Trophoblast cell (in vitro differentiated cells and primary cell): ENCODE results near the gene PPP1R36.

Experiments used
- DNase-seq, 2 donors: peaks; one replicate each; pipeline ENCODE4 v3.0.0-alpha.2; 2016
- H2AFZ ChIP-seq: 2 replicates; pipeline ENCODE4 v1.6.1; 2013; ENCODE audit warnings: low read length, moderate library complexity, mild to moderate bottlenecking; ENCODE audit not compliant: insufficient read depth, poor library complexity
- H2AK5ac ChIP-seq: 2 replicates; pipeline ENCODE4 v1.6.1; 2013; ENCODE audit warnings: mild to moderate bottlenecking, low read length
- H2BK120ac ChIP-seq: 2 replicates; pipeline ENCODE4 v1.6.1; 2013; ENCODE audit warnings: low read length, mild to moderate bottlenecking, moderate library complexity; ENCODE audit not compliant: insufficient read depth, poor library complexity
- H2BK12ac ChIP-seq: 2 replicates; pipeline ENCODE4 v1.6.1; 2013; ENCODE audit warnings: mild to moderate bottlenecking, low read length, moderate library complexity
- H2BK5ac ChIP-seq: 2 replicates; pipeline ENCODE4 v1.6.1; 2013; ENCODE audit warnings: low read length, low read depth, moderate library complexity, mild to moderate bottlenecking; ENCODE audit not compliant: poor library complexity
- H3K14ac ChIP-seq: 2 replicates; pipeline ENCODE4 v1.6.1; 2013; ENCODE audit warnings: mild to moderate bottlenecking, low read length
- H3K18ac ChIP-seq: 2 replicates; pipeline ENCODE4 v1.6.1; 2013; ENCODE audit warnings: mild to moderate bottlenecking, low read length
- H3K23ac ChIP-seq: 2 replicates; pipeline ENCODE4 v1.6.1; 2013; ENCODE audit warnings: low read length
- H3K27ac ChIP-seq: 2 replicates; pipeline ENCODE4 v1.5.1; 2013; ENCODE audit warnings: low read depth, mild to moderate bottlenecking, inconsistent platforms, low read length, moderate library complexity
- H3K27me3 ChIP-seq: 2 replicates; pipeline ENCODE4 v1.6.1; 2013; ENCODE audit warnings: inconsistent platforms, mild to moderate bottlenecking, low read length, moderate library complexity; ENCODE audit not compliant: insufficient read depth
- H3K36me3 ChIP-seq, 2 experiments: 1 replicate in 1 of 2; 2 replicates in 1 of 2; pipeline ENCODE4 v1.6.1; 2013; ENCODE audit warnings: low read length in 2 of 2, mild to moderate bottlenecking in 2 of 2, moderate library complexity in 1 of 2; ENCODE audit not compliant: insufficient read depth in 2 of 2, control insufficient read depth in 1 of 2
- H3K4ac ChIP-seq: 2 replicates; pipeline ENCODE4 v1.6.1; 2013; ENCODE audit warnings: low read depth, mild to moderate bottlenecking, low read length, moderate library complexity
- H3K4me1 ChIP-seq, 2 experiments: 1 replicate in 1 of 2; 2 replicates in 1 of 2; pipeline ENCODE4 v1.6.1; 2013; ENCODE audit warnings: low read length in 2 of 2, mild to moderate bottlenecking in 2 of 2, moderate library complexity in 1 of 2; ENCODE audit not compliant: insufficient read depth in 2 of 2, control insufficient read depth in 1 of 2
- H3K4me2 ChIP-seq: 2 replicates; pipeline ENCODE4 v1.6.1; 2013; ENCODE audit warnings: inconsistent platforms, mild to moderate bottlenecking, low read length, moderate library complexity
- H3K4me3 ChIP-seq: 2 replicates; pipeline ENCODE4 v1.5.1; 2013; ENCODE audit warnings: mild to moderate bottlenecking, low read depth, low read length, inconsistent platforms
- H3K79me1 ChIP-seq: one replicate; pipeline ENCODE4 v1.6.1; 2013; ENCODE audit warnings: low read length
- H3K79me2 ChIP-seq: 2 replicates; pipeline ENCODE4 v1.6.1; 2013; ENCODE audit warnings: low read length, mild to moderate bottlenecking; ENCODE audit not compliant: control insufficient read depth, insufficient read depth, poor library complexity
- H3K9ac ChIP-seq: 2 replicates; pipeline ENCODE4 v1.6.1; 2013; ENCODE audit warnings: mild to moderate bottlenecking, low read length
- H3K9me3 ChIP-seq: 2 replicates; pipeline ENCODE4 v1.6.1; 2013; ENCODE audit warnings: low read depth, mild to moderate bottlenecking, control low read depth, inconsistent platforms, low read length; ENCODE audit not compliant: insufficient read depth
- H4K12ac ChIP-seq: 2 replicates; pipeline ENCODE4 v1.6.1; 2013; ENCODE audit warnings: low read depth, mild to moderate bottlenecking, low read length, moderate library complexity
- H4K8ac ChIP-seq: 2 replicates; pipeline ENCODE4 v1.6.1; 2013; ENCODE audit warnings: low read depth, mild to moderate bottlenecking, low read length, moderate library complexity
- H4K91ac ChIP-seq: one replicate; pipeline ENCODE4 v1.6.1; 2013; ENCODE audit warnings: low read depth, mild to moderate bottlenecking, low read length, moderate library complexity
- WGBS: extraction: QIAGEN DNeasy Blood & Tissue Kit; methylation state at CpG from one replicate; pipeline ENCODE4 v1.1.7; 2013; ENCODE audit warnings: missing lambda C conversion rate; ENCODE audit not compliant: insufficient read length, insufficient coverage; ENCODE audit errors: extremely low coverage; 5-methylcytosine and 5-hydroxymethylcytosine counted together

The PPP1R36 gene

GRCh38 chr14:64562436-64562835 lies 12.7 kb downstream of the PPP1R36 start:
- H3K14ac ChIP-seq: no peak overlapping the region
- H3K9me3 ChIP-seq: no peaks in the 10 kb centered on the region
- no peaks in the 10 kb centered on the region for H3K36me3 ChIP-seq
- H3K9ac ChIP-seq: no peak overlapping the region
- H3K79me2 ChIP-seq: no peaks in the 10 kb centered on the region
- H2AFZ ChIP-seq: no peak overlapping the region
- no peak overlapping the region for H3K27ac ChIP-seq
- H3K4me2 ChIP-seq: no peak overlapping the region
- no peak overlapping the region for H3K18ac ChIP-seq
- peak; percentile 66 to 95 for DNase-seq
- no peak overlapping the region for H3K4ac ChIP-seq
- H3K79me1 ChIP-seq: peaks cover 15% of the 10 kb centered on the region
- H2BK5ac ChIP-seq: no peak overlapping the region
- H3K4me3 ChIP-seq: no peak overlapping the region
- H2BK12ac ChIP-seq: no peak overlapping the region
- no peak overlapping the region for H4K8ac ChIP-seq
- no peak overlapping the region for H2BK120ac ChIP-seq
- no peaks in the 10 kb centered on the region for H3K27me3 ChIP-seq
- H4K91ac ChIP-seq: no peak overlapping the region
- no peak overlapping the region for H4K12ac ChIP-seq
- H3K23ac ChIP-seq: no peak overlapping the region
- H3K4me1 ChIP-seq: peaks cover 4 to 7% of the 10 kb centered on the region in 2 experiments
- H2AK5ac ChIP-seq: no peak overlapping the region

- no CpG with 5 or more reads among the region's 6 CpGs for WGBS
- no peak overlapping the region for H3K4me2 ChIP-seq
- peaks cover 15% of the 10 kb centered on the region for H3K79me1 ChIP-seq
- H3K4me1 ChIP-seq: peaks cover 4% of the 10 kb centered on the region in 2 experiments
- H3K9me3 ChIP-seq: no peaks in the 10 kb centered on the region
- H3K27me3 ChIP-seq: no peaks in the 10 kb centered on the region
- no peak overlapping the region for H3K14ac ChIP-seq
- H4K91ac ChIP-seq: no peak overlapping the region
- no peaks in the 10 kb centered on the region for H3K36me3 ChIP-seq
- H4K12ac ChIP-seq: no peak overlapping the region
- no peak overlapping the region for H3K23ac ChIP-seq
- no peak overlapping the region for H3K4me3 ChIP-seq
- no peak overlapping the region for H2BK12ac ChIP-seq
- no peak for DNase-seq
- no peak overlapping the region for H4K8ac ChIP-seq
- no peak overlapping the region for H2BK5ac ChIP-seq
- no peak overlapping the region for H3K18ac ChIP-seq
- no peak overlapping the region for H2BK120ac ChIP-seq
- H3K9ac ChIP-seq: no peak overlapping the region
- no peak overlapping the region for H2AK5ac ChIP-seq
- no peaks in the 10 kb centered on the region for H3K79me2 ChIP-seq
- H3K4ac ChIP-seq: no peak overlapping the region
- H3K27ac ChIP-seq: no peak overlapping the region
- H2AFZ ChIP-seq: no peak overlapping the region
Measured at GRCh38 chr14:64563696-64564095, 13.9 kb downstream of the PPP1R36 start.

DNA sequence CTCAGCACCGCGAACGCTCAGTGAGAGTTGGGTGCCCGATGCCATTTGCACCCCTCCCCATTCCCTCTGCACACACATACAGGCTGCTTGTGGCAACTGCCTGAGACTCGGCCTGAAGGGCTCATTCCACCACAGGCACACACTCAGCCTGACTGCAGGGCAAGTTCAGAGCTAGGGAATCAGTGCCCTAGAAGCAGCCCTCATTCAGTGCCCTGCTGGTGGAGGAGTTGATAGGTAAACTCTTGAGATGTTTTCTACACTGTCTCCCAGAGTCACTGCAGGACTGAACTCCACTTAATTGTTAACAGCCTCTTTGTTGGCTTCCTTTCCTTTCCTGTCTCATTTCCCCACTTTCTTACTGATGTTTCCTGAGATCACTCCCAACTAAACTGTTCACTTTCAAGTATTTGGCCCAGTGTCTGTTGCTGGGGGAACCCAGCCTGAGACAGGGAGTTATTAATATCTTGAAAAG lies 16.9 kb downstream of the PPP1R36 start:
- H3K79me1 ChIP-seq: peaks cover 15% of the 10 kb centered on the region
- H3K36me3 ChIP-seq: no peaks in the 10 kb centered on the region
- no peak overlapping the region for H2BK5ac ChIP-seq
- no peaks in the 10 kb centered on the region for H3K27me3 ChIP-seq
- H2AFZ ChIP-seq: peak overlapping the region; percentile 32
- peak overlapping the region; percentile 64 for H4K8ac ChIP-seq
- no peak overlapping the region for H3K4me3 ChIP-seq
- DNase-seq: peak in 1 of 2 donors; percentile 41
- no peaks in the 10 kb centered on the region for H3K9me3 ChIP-seq
- peak overlapping the region; percentile 91 for H3K14ac ChIP-seq
- no peak overlapping the region for H3K9ac ChIP-seq
- no CpG with 5 or more reads among the region's 5 CpGs for WGBS
- no peaks in the 10 kb centered on the region for H3K79me2 ChIP-seq
- H2BK120ac ChIP-seq: peak overlapping the region; percentile 82
- H3K4me1 ChIP-seq: peaks cover 6 to 7% of the 10 kb centered on the region in 2 experiments
- H3K4me2 ChIP-seq: no peak overlapping the region
- peak overlapping the region; percentile 78 for H4K91ac ChIP-seq
- peak overlapping the region; percentile 97 for H2BK12ac ChIP-seq
- H3K18ac ChIP-seq: peak overlapping the region; percentile 21
- peak overlapping the region; percentile 23 for H3K27ac ChIP-seq
- peak overlapping the region; percentile 65 for H2AK5ac ChIP-seq
- H3K23ac ChIP-seq: no peak overlapping the region
- H4K12ac ChIP-seq: peak overlapping the region; percentile 39
- peak overlapping the region; percentile 66 for H3K4ac ChIP-seq

DNA sequence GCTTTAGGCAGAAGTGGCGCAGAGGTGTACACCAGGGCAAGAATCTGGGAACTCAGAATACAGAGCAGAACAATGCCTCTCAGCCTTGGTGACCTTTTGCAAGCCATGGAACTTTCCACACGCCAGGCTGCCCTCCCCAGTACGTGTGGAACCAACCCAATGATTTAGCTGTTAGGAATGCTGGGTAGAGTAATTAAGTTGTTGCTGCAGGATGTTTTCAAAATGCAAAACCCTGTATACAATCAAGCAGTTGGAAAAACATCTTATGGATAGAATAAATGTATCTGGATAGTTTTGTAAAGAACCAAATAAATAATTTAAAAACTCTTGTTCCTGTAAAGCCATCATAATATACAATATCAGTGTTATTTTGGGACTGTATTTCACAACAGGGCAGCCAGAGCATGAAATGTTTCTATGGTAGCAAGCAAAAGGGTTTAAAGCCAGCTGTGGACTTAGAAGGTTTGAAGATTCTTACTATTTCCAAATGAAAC lies 19.4 kb downstream of the PPP1R36 start:
- Histone ChIP-seq H2AK5ac (no peak overlapping the region), H3K14ac (no peak overlapping the region), H4K12ac (no peak overlapping the region), H4K8ac (no peak overlapping the region), H3K4me1 (peaks cover 6 to 7% of the 10 kb centered on the region in 2 experiments), H3K4me2 (no peak overlapping the region), H2BK5ac (no peak overlapping the region), H3K18ac (no peak overlapping the region), H2AFZ (no peak overlapping the region), H3K9ac (no peak overlapping the region), H3K27ac (peak overlapping the region; percentile 62), H2BK12ac (no peak overlapping the region), H3K4me3 (no peak overlapping the region), H3K36me3 (no peaks in the 10 kb centered on the region), H3K27me3 (no peaks in the 10 kb centered on the region), H3K4ac (no peak overlapping the region), H3K79me2 (no peaks in the 10 kb centered on the region), H4K91ac (no peak overlapping the region), H2BK120ac (no peak overlapping the region), H3K79me1 (peaks cover 11% of the 10 kb centered on the region), H3K9me3 (no peaks in the 10 kb centered on the region), H3K23ac (no peak overlapping the region)
- no CpG with 5 or more reads among the region's 3 CpGs for WGBS
- peak; percentile 80 to 92 for DNase-seq
